Activated B cell treated with CpG ODN at 0.5 μM for 24 hours (primary cell): ENCODE measurements around the gene PCNT. TPM values are rescaled to one million over a fixed set of nuclear protein-coding genes. Genes with fewer than 3 reads are reported as not detected.

ENCODE experiments used
- ATAC-seq: fragments of 200-7000 bp; cut with Tn5 transposase; one replicate; pipeline ENCODE4 v1.10.0; 2021; ENCODE audit warnings: low read depth, mild to moderate bottlenecking, moderate library complexity
- CTCF ChIA-PET: fragments of 350-600 bp; sonication (Branson Sonifier 250); formaldehyde crosslinking; loops from one replicate; lab custom pipeline; 2021; ENCODE audit warnings: antibody characterized with exemption; lab: Charles Lee
- POLR2A ChIA-PET: fragments of 350-600 bp; sonication (Branson Sonifier 250); formaldehyde crosslinking; loops from one replicate; lab custom pipeline; 2021; ENCODE audit warnings: antibody characterized with exemption; lab: Charles Lee
- DNase-seq: peaks from one replicate; pipeline ENCODE4 v3.0.0; 2022
- H3K27ac Mint-ChIP-seq: one replicate; pipeline ENCODE4 v1.8.0; 2020; ENCODE audit warnings: mixed read lengths
- H3K27me3 Mint-ChIP-seq: one replicate; pipeline ENCODE4 v1.8.0; 2021; ENCODE audit warnings: mixed read lengths
- H3K36me3 Mint-ChIP-seq: one replicate; pipeline ENCODE4 v1.8.0; 2021; ENCODE audit warnings: low read depth, mixed read lengths
- H3K4me1 Mint-ChIP-seq: one replicate; pipeline ENCODE4 v1.8.0; 2021; ENCODE audit warnings: mixed read lengths
- H3K4me3 Mint-ChIP-seq: one replicate; pipeline ENCODE4 v1.8.0; 2020; ENCODE audit warnings: mild to moderate bottlenecking, mixed read lengths
- H3K9me3 Mint-ChIP-seq: one replicate; pipeline ENCODE4 v1.8.0; 2020; ENCODE audit warnings: mixed read lengths
- CTCF ChIP-seq: fragments of 200-600 bp; IDR thresholded peaks from one replicate; pipeline ENCODE4 v1.8.0; 2022; ENCODE audit warnings: antibody characterized with exemption, mild to moderate bottlenecking
- intact Hi-C: fragments of 100-400 bp; cut with micrococcal nuclease; formaldehyde crosslinking; loops from one replicate; pipeline ENCODE4 v1.15.1; 2024
- total RNA-seq: library from RNA; stranded (reverse); gene quantifications from 2 replicates; pipeline ENCODE4 v1.2.3, GENCODE V29; 2022

PCNT gene
- total RNA-seq, 1 donor from 2014 or later, result 39.7 TPM

DNA sequence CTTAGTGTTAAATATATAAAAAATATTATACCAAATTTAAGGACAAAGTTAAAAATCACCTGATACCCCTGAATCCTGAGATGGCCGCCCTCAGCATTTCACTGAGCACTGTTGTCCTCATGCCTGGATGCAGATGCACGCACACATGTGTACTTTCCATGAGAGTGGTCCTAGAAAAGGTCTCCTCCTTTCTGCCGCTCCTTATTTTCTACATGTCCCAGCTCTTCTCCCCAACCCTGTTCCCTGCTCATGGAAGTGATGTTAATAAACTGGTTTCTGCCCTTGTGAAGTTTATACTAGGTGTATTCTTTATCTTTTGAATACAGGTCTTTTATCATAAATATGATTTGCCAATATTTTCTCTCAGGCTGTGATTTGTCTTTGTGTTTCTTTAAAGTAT, 167.6 kb downstream of the PCNT start:
- DNase-seq, result no peak
- H3K36me3 Mint-ChIP-seq, result peaks cover 68% of the 10 kb centered on the region
- H3K27me3 Mint-ChIP-seq, result no peaks in the 10 kb centered on the region
- intact Hi-C loops, result no loop called here
- no peak overlapping the region for H3K4me3 Mint-ChIP-seq
- H3K27ac Mint-ChIP-seq, result no peak overlapping the region
- no peaks in the 10 kb centered on the region for H3K4me1 Mint-ChIP-seq
- no peaks in the 10 kb centered on the region for H3K9me3 Mint-ChIP-seq
- TF ChIP-seq CTCF, result no peak
- ChIA-PET POLR2A (no interaction called here), CTCF (no interaction called here)
- no peak for ATAC-seq

DNA sequence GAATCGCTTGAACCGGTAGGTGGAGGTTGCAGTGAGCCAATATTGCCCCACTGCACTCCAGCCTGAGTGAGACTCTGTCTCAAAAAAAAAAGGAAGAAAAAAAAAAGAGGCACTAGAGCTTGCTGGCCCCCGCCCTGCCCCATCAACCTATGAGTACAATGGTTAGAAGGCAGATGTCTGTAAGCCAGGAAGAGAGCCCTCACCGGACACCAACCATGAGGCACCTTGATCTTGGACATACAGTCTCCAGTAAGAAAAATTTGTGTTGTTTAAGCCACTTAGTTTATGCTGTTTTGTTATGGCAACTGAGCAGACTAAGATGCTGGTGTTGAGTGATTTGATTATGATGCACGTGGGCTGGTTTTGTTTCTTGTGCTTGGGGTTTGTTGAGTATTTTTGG, 168.9 kb downstream of the PCNT start:
- TF ChIP-seq CTCF, result no peak
- ATAC-seq (no peak), DNase-seq (no peak)
- no peak overlapping the region for H3K27ac Mint-ChIP-seq
- ChIA-PET CTCF (no interaction called here), POLR2A (no interaction called here)
- H3K4me1 Mint-ChIP-seq, result no peaks in the 10 kb centered on the region
- H3K36me3 Mint-ChIP-seq, result peaks cover 72% of the 10 kb centered on the region
- H3K4me3 Mint-ChIP-seq, result no peak overlapping the region
- intact Hi-C loops, result no loop called here
- H3K9me3 Mint-ChIP-seq, result no peaks in the 10 kb centered on the region
- H3K27me3 Mint-ChIP-seq, result no peaks in the 10 kb centered on the region

- Mint-ChIP-seq H3K4me3 (no peak overlapping the region), H3K27me3 (no peaks in the 10 kb centered on the region), H3K4me1 (no peaks in the 10 kb centered on the region), H3K27ac (no peak overlapping the region), H3K9me3 (no peaks in the 10 kb centered on the region), H3K36me3 (peaks cover 75% of the 10 kb centered on the region)
- ATAC-seq, result no peak
- TF ChIP-seq CTCF, result no peak
- intact Hi-C loops, result no loop called here
- ChIA-PET POLR2A (no interaction called here), CTCF (no interaction called here)
- DNase-seq, result no peak
Measured at GRCh38 chr21:46493828-46494227, 169.9 kb downstream of the PCNT start.

Other genes with a start within 250 kb of the PCNT start
- 0.40 and 1.4 TPM in 2 replicates for gene COL6A2, start 226.0 kb upstream of the PCNT start, total RNA-seq
- gene FTCD, start 168.6 kb upstream of the PCNT start, total RNA-seq, result 0.69 and 0.73 TPM in 2 replicates
- gene SPATC1L, start 139.7 kb upstream of the PCNT start, total RNA-seq, result 7.5 and 7.9 TPM in 2 replicates
- gene LSS, start 95.4 kb upstream of the PCNT start, total RNA-seq, result 76.3 and 99.0 TPM in 2 replicates
- gene MCM3AP, start 38.5 kb upstream of the PCNT start, total RNA-seq, result 136 and 147 TPM in 2 replicates
- 11.8 and 13.7 TPM in 2 replicates for gene YBEY, start 37.8 kb upstream of the PCNT start, total RNA-seq
- gene C21orf58, start 286 bp upstream of the PCNT start, total RNA-seq, result 4.7 TPM in 2 replicates
- 28.2 and 32.1 TPM in 2 replicates for gene DIP2A, start 134.7 kb downstream of the PCNT start, total RNA-seq